ENCODE measurements around the gene NDUFS3.
"Not testable (repeated sequence)": the region's sequence is repeated elsewhere in the genome, so short reads cannot be mapped to it uniquely, and the experiment has no call there.

NDUFS3 gene

DNA sequence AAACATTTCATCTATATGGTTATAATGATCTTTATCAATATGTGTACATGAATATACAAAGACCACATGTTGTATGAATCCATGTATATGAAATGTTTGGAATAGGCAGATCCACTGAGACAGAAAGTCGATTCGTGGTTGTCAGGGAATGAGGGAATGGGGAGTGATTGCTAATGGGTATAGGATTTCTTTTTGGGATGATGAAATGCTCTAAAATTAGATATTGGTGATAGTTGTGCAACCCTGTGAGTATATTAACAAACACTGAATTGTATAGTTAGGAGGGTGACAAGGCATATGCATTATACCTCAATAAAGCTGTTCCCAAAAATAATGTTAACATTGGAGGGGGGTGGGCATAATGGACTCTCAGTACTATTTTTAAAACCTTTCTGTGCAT, 18.4 kb upstream of the NDUFS3 start:
- no peak for DNase-seq (ENCODE audit: low read depth)

GRCh38 chr11:47562393-47562792, 16.5 kb upstream of the NDUFS3 start:
- DNase-seq (ENCODE audit: low read depth), result not testable (repeated sequence)

- not testable (repeated sequence) for DNase-seq (ENCODE audit: low read depth)
Measured at GRCh38 chr11:47564366-47564765, 14.5 kb upstream of the NDUFS3 start.

GRCh38 chr11:47564933-47565339, 13.9 kb upstream of the NDUFS3 start:
- no peak for DNase-seq (ENCODE audit: low read depth)

DNA sequence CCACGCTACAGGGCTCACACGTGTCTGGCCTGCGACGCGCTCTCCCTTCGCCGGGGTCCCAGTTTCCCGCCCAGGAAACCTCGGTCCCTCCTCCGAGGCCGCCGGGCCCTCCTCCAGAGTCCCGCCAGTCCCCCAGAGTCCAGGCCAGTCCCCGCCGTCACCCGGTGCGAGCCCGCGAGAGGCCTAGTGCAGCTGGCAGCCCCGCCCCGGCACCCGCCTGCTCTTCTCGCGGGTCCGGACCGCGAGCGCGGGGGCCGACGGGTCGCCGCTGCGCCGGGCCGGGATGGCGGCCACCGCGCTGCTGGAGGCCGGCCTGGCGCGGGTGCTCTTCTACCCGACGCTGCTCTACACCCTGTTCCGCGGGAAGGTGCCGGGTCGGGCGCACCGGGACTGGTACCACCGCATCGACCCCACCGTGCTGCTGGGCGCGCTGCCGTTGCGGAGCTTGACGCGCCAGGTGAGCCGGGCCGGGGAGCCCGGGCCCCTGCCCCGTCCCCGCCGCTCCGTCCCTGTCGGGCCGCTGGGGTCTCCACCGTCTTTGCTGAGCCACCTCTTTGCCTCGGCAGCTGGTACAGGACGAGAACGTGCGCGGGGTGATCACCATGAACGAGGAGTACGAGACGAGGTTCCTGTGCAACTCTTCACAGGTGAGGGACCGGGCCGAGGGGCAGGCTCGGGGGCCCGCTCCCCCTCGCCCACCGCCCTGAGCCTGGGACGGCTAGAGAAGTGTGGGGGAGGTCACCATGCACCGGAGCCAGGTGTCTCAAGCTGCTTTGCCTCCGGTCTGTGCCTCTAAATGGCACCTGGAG, 13.3 kb upstream of the NDUFS3 start, which contains the start of gene PTPMT1:
TSS of gene PTPMT1 (plus strand) at position 260 of the 809 bp plus-strand sequence. CDS start at position 284, 24 bp downstream.
- DNase-seq (ENCODE audit: low read depth), result no peak

DNA sequence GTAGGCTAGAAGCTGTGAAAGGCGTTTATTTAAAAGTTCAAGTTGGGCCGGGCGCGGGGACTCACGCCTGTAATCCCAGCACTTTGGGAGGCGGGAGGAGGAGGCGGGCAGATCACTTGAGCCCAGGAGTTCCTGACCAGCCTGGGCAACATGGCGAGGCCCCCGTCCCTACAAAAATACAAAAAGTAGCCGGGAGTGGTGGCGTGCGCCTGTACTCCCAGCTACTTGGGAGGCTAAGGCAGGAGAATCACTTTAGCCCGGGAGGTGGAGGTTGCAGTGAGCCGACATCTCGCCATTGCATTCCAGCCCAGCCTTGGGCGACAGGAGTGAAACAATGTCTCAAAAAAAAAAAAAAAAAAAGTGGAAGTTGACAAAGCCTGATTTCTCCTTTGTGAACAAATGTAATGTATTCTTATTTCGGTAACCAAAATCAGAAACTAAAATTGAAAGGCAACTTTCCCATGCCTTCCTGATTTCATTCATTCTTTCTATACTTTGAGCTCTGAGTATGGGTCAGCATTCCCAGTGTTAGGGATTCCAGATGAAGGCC, 12.7 kb upstream of the NDUFS3 start:
- no peak for DNase-seq (ENCODE audit: low read depth)

- no peak for DNase-seq (ENCODE audit: low read depth)
Measured at GRCh38 chr11:47569646-47570045, 9.2 kb upstream of the NDUFS3 start.

GRCh38 chr11:47570651-47571356, 8.1 kb upstream of the NDUFS3 start:
- DNase-seq (ENCODE audit: low read depth), result no peak

DNA sequence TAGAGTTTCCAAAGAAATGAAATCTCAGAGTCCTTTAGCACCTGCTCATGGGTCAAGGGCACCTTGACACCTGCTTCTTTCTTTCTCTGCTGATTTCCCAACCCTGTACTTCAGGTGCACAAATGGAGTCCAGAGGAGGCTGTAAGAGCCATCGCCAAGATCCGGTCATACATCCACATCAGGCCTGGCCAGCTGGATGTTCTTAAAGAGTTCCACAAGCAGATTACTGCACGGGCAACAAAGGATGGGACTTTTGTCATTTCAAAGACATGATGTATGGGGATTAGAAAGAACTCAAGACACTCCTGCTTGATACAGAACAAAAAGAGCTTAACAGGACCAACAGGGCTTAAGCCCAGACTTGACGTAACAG, 7.5 kb upstream of the NDUFS3 start:
- DNase-seq (ENCODE audit: low read depth), result no peak

- no peak for DNase-seq (ENCODE audit: low read depth)
Measured at GRCh38 chr11:47571895-47572294, 7.0 kb upstream of the NDUFS3 start.

- DNase-seq (ENCODE audit: low read depth), result no peak
Measured at GRCh38 chr11:47572715-47573255, 6.1 kb upstream of the NDUFS3 start.

- no peak for DNase-seq (ENCODE audit: low read depth)
Measured at GRCh38 chr11:47573321-47573720, 5.6 kb upstream of the NDUFS3 start.

DNA sequence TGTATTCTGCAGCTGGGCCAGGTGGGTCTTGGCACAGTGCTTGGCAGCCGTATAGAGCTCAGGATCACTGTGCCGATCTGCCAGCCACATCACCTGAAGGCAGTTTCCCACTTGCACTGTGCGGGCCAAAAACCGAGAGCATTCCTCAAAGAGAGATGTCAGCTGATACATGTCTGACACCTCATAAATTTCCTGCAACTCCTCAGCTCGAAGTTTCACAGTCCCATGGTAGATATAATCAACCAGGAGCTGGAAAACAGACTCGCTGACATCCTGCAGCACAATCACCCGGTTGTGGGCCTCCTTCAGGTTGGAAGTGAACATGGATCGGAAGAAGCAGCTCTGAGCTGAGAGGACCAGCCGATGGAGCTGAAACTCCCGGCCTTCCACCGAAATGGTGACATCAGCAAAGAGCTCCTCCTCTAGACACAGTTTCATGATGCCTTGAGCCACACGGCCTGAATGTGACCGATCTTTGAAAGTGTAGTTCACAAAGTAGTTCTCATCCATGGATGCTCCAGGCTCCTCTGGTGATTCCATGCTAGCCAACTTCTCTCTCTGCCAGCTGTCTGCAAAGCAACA, 1.3 kb upstream of the NDUFS3 start:
- no peak for DNase-seq (ENCODE audit: low read depth)

GRCh38 chr11:47583844-47584243, 5.0 kb downstream of the NDUFS3 start:
- DNase-seq (ENCODE audit: low read depth), result no peak

GRCh38 chr11:47586098-47586855, 7.4 kb downstream of the NDUFS3 start, which contains the start of gene FAM180B:
Gene FAM180B (plus strand): TSS chr11:47586678. CDS start chr11:47586769, 91 bp downstream.
- no peak for DNase-seq (ENCODE audit: low read depth)

DNA sequence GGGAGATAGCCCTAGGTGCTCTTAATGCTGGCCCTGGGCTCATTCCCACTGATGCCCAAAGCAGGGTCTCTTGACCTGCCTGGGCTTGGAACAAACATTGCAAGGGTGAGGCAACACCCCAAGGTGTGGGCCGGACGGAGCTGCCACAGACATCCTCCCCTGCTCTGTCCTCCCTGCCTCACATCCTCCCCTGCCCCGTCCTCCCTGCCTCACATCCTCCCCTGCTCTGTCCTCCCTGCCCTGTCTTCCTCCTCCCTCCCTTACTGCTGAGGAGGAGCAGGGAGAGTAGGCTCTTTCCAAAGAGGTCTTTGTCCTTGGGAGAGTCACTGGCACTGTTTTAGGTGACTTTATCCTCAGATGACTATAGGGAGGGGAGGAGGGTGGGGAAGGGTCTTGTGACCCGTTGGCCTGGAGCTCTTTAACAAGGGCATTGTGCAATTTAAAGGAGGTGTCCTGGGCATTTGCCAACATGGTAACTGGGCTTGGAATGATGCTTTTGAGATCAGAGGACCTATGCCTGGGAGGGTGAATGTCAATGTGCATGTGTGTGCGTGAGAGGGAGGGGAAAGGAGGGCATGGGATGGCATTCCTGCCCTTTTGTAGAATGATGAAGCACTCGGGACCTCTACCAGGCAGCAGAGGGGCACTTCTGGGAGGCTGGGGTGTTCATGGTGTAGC, 8.3 kb downstream of the NDUFS3 start:
- no peak for DNase-seq (ENCODE audit: low read depth)

GRCh38 chr11:47587723-47588326, 9.0 kb downstream of the NDUFS3 start:
- DNase-seq (ENCODE audit: low read depth), result no peak

DNA sequence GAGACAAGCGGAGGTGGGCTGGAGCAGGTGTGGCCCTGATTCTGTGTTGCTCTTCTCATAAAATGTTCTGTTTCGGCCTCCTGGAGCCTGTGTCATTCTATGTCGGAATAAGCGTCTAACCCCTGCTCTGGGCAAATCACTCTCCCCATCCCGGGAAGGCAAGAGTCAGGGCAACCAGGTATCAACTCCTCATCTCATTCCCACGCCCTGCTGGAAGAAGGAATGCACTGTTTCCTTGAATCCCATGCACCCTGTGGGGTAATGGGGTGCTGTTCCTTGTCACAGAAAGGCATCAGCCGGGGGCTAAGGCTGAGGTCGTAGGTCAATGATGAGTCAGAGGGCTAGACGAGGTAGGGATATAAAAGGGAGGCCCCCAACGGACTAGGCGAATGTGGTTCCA, 10.2 kb downstream of the NDUFS3 start:
- DNase-seq (ENCODE audit: low read depth), result no peak

- DNase-seq (ENCODE audit: low read depth), result no peak
Measured at GRCh38 chr11:47589584-47589976, 10.7 kb downstream of the NDUFS3 start.

Measured in HS-5 (cell line).